ENCODE measurements around the gene GBGT1. TPM values are rescaled to one million over a fixed set of nuclear protein-coding genes. Genes with fewer than 3 reads are reported as not detected.
A peak's percentile ranks its signal among the peaks of the same experiment; 100 is the strongest.

The GBGT1 gene
- total RNA-seq, 1 donor from 2014 or later = 13.4 TPM

- Histone ChIP-seq H3K4me1 (peaks cover 0 to 17% of the 10 kb centered on the region in 2 donors), H3K4me3 (no peak overlapping the region), H3K9me3 (no peaks in the 10 kb centered on the region), H3K36me3 (no peaks in the 10 kb centered on the region), H3K27ac (peak overlapping the region in 1 of 2 donors; percentile 19), H3K27me3 (no peaks in the 10 kb centered on the region)
- DNase-seq (ENCODE audit: low spot score in 2 of 2) = no peak
- intact Hi-C loops (cut with DNase I) = no loop called here
- no peak for TF ChIP-seq CTCF (IDR thresholded peaks at IDR 0.05)
Measured at GRCh38 chr9:133161547-133161950, 2.2 kb downstream of the GBGT1 start.

GRCh38 chr9:133160742-133161546 is 2.8 kb downstream of the GBGT1 start:
- no peaks in the 10 kb centered on the region for H3K36me3 ChIP-seq
- intact Hi-C loops (cut with DNase I) = no loop called here
- peak; percentile 57 to 87 for DNase-seq (ENCODE audit: low spot score in 2 of 2)
- no peaks in the 10 kb centered on the region for H3K9me3 ChIP-seq
- TF ChIP-seq CTCF (IDR thresholded peaks at IDR 0.05) = peak; percentile 66 to 76 (median 74)
- peaks cover 0 to 17% of the 10 kb centered on the region in 2 donors for H3K4me1 ChIP-seq
- H3K27ac ChIP-seq = peak overlapping the region in 1 of 2 donors; percentile 63
- H3K27me3 ChIP-seq = no peaks in the 10 kb centered on the region
- H3K4me3 ChIP-seq = no peak overlapping the region

- Histone ChIP-seq H3K27ac (no peak overlapping the region), H3K27me3 (no peaks in the 10 kb centered on the region), H3K9me3 (no peaks in the 10 kb centered on the region), H3K36me3 (no peaks in the 10 kb centered on the region), H3K4me1 (peaks cover 0 to 12% of the 10 kb centered on the region in 2 donors), H3K4me3 (no peak overlapping the region)
- no peak for TF ChIP-seq CTCF (IDR thresholded peaks at IDR 0.05)
- intact Hi-C loops (cut with DNase I) = no loop called here
- no peak for DNase-seq (ENCODE audit: low spot score in 2 of 2)
Measured at GRCh38 chr9:133158695-133159094, 5.0 kb downstream of the GBGT1 start.

- DNase-seq (ENCODE audit: low spot score in 2 of 2) = no peak
- no peaks in the 10 kb centered on the region for H3K36me3 ChIP-seq
- no peaks in the 10 kb centered on the region for H3K27me3 ChIP-seq
- no peaks in the 10 kb centered on the region for H3K9me3 ChIP-seq
- H3K4me3 ChIP-seq = no peak overlapping the region
- TF ChIP-seq CTCF (IDR thresholded peaks at IDR 0.05) = no peak
- H3K27ac ChIP-seq = no peak overlapping the region
- intact Hi-C loops (cut with DNase I) = no loop called here
- H3K4me1 ChIP-seq = no peaks in the 10 kb centered on the region
Measured at GRCh38 chr9:133155156-133155555, 8.6 kb downstream of the GBGT1 start.

- Histone ChIP-seq H3K9me3 (no peaks in the 10 kb centered on the region), H3K4me1 (no peaks in the 10 kb centered on the region), H3K36me3 (no peaks in the 10 kb centered on the region), H3K27me3 (no peaks in the 10 kb centered on the region), H3K4me3 (no peak overlapping the region), H3K27ac (no peak overlapping the region)
- no peak for TF ChIP-seq CTCF (IDR thresholded peaks at IDR 0.05)
- DNase-seq (ENCODE audit: low spot score in 2 of 2) = no peak
- intact Hi-C loops (cut with DNase I) = no loop called here
Measured at GRCh38 chr9:133154097-133154989, 9.4 kb downstream of the GBGT1 start.

All from ascending aorta (tissue), 2 donors.